RWPE1 (cell line): ENCODE results near the gene EEIG1.

ENCODE experiments used
- CTCF ChIA-PET: fragments of 350-600 bp; sonication (Branson Sonifier 250); formaldehyde crosslinking; extraction: SDS; loops from one replicate; lab custom pipeline; 2021; lab: Yijun Ruan, JAX
- POLR2A ChIA-PET: fragments of 400-600 bp; formaldehyde crosslinking; extraction: SDS; loops from one replicate; lab custom pipeline; 2020; ENCODE audit warnings: antibody characterized with exemption; ENCODE audit not compliant: low non-redundant PET; lab: Yijun Ruan, JAX
- DNase-seq: peaks from one replicate; pipeline ENCODE4 v3.0.0; 2012; ENCODE audit warnings: low spot score
- H3K27ac ChIP-seq: fragments of 450-650 bp; 2 replicates; pipeline ENCODE4 v1.5.1; 2017
- CTCF ChIP-seq: fragments of 450-650 bp; conservative IDR thresholded peaks from 2 replicates; pipeline ENCODE4 v1.5.1; 2017; ENCODE audit warnings: low read depth, mild to moderate bottlenecking

The EEIG1 gene

GRCh38 chr9:127982912-127983311, 2.1 kb upstream of the EEIG1 start:
- H3K27ac ChIP-seq, result peak overlapping the region; percentile 29; the same call in 1 of the 2 replicates
- ChIA-PET POLR2A (no interaction called here), CTCF (interaction anchor here (0.6 to 1.3 kb wide), 5 partner anchors 38 to 56 kb away, joined by 3 to 6 read pairs (median 3); no protein-coding TSS in a partner anchor)
- no peak for TF ChIP-seq CTCF
- DNase-seq, result no peak

- CTCF ChIA-PET, result interaction anchor here (1.0 to 1.3 kb wide), 2 partner anchors 12 to 53 kb away, joined by 4 to 8 read pairs; no protein-coding TSS in a partner anchor
- DNase-seq, result no peak
- H3K27ac ChIP-seq, result peak overlapping the region; percentile 100
- no peak for TF ChIP-seq CTCF
- POLR2A ChIA-PET, result interaction anchor here (0.6 to 2.6 kb wide), 3 partner anchors 11 to 38 kb away, joined by 3 to 9 read pairs (median 6); no protein-coding TSS in a partner anchor
Observed at GRCh38 chr9:127981559-127982121, 851 bp upstream of the EEIG1 start.

- H3K27ac ChIP-seq, result peak overlapping the region; percentile 100
- POLR2A ChIA-PET, result interaction anchor here (1.0 to 2.6 kb wide), 2 partner anchors 9 to 47 kb away, joined by 5 to 9 read pairs; no protein-coding TSS in a partner anchor
- no peak for TF ChIP-seq CTCF
- CTCF ChIA-PET, result interaction anchor here (0.8 to 2.1 kb wide), 8 partner anchors 13 to 55 kb away, joined by 3 to 9 read pairs (median 4); no protein-coding TSS in a partner anchor
- DNase-seq, result no peak
Observed at GRCh38 chr9:127980060-127980705, 606 bp downstream of the EEIG1 start.

GRCh38 chr9:127979333-127980059, 1.3 kb downstream of the EEIG1 start:
- no peak for DNase-seq
- POLR2A ChIA-PET, result interaction anchor here (1.0 to 2.6 kb wide), 2 partner anchors 8 to 48 kb away, joined by 5 to 9 read pairs; no protein-coding TSS in a partner anchor

GRCh38 chr9:127979015-127979332, 1.8 kb downstream of the EEIG1 start:
- no peak for DNase-seq
- CTCF ChIA-PET, result interaction anchor here (0.5 to 2.1 kb wide), 9 partner anchors 12 to 1768 kb away, joined by 3 to 9 read pairs (median 6); partner anchors contain the start of gene TOR2A

More at GRCh38 chr9:127979333-127980059, 1.3 kb downstream of the EEIG1 start:
- no peak for TF ChIP-seq CTCF
- CTCF ChIA-PET, result interaction anchor here (0.5 to 2.1 kb wide), 10 partner anchors 12 to 1768 kb away, joined by 3 to 9 read pairs (median 4); partner anchors contain the start of gene TOR2A
- peak overlapping the region; percentile 100 for H3K27ac ChIP-seq

More at GRCh38 chr9:127979015-127979332, 1.8 kb downstream of the EEIG1 start:
- TF ChIP-seq CTCF, result no peak
- H3K27ac ChIP-seq, result peak overlapping the region; percentile 100
- POLR2A ChIA-PET, result no interaction called here
